NCI-H2029 treated with DMSO at 0.1 percent for 48 hours (cell line): Measurements from ENCODE around the gene PDE8B.

Source experiments
- DNase-seq: peaks from one replicate; lab custom pipeline; 2025; lab: John Stamatoyannopoulos, UW

Gene PDE8B

GRCh38 chr5:77210091-77210963 lies at the start of gene PDE8B:
PDE8B (plus strand) TSS chr5:77210680; CDS start chr5:77210926, 246 bp downstream.
- DNase-seq = no peak

DNA sequence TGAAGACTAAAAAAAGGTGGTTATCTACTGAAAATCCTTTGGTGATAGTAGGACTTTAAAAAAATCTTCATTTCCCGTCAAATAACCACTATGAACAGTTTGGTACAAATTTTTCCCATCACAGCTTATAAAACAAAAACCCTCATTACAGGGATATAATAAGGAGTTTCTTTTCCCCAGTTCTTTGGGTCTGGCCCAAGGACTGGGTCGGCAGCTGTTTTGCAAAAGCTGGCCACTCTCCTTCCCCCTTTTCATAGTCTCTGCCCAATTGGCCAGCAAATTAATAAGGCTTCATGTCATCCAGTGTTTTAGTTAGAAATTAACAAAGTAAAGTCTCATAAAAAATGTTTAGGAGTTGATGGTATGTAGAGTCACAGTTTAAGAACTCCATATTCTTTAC lies 47.0 kb upstream of the PDE8B start:
- no peak for DNase-seq

- no peak for DNase-seq
Measured at GRCh38 chr5:77167063-77167462, 43.4 kb upstream of the PDE8B start.

DNA sequence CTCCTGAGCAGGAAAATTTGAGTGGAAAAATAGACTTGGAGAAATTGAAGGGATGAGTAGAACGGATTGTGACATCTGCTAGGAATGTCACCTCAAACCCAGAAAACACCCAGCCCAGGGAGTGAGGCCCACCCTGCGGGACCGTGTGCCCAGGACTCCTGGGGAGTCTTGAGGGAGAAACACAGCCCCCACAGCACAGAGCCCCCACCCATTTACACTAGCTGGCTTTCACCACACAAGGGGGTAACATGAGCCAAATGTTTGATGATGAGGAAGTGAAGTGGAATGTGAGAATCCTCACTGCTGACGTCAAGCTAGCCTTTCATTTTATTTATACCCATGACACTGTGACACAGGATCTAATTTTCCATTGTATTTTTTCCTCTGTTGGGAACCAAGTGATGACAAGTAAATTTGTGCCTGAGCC lies 42.8 kb upstream of the PDE8B start:
- DNase-seq = peak; percentile 78

DNA sequence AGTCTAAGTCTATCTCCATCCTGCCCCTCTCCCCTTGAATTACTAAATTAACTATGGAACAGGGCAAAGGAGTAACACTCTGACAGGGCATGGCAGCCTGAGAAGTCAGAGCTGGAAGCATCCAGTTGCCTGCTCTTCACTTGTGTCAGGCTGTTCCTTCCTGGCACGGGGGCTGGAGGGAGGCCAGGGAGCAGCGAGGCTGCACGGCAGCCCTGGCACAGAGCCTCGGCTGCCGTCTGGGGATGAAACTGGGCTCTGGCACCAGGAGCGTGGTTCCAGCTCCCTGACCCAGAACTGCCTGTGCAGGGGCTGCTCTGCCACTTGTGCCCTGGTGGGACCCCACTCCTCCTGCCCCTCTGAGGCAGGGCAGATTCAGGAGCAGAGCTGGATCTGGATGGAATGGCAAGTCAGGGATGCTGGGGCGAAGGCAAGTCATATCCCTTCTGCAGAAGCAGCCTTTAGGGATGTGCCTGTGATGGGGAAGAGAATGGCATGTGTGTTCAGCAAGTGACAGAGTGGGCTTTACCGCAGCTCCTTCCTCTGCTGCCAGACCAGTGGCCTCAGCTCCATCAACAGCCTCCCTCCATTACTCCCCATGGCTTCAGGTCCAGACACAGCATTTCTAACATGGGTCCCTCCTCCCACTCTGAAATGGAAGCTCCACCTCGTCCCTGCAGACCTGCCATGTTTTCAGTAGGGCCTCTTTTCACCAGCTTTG lies 42.2 kb upstream of the PDE8B start:
- peak; percentile 78 for DNase-seq

DNA sequence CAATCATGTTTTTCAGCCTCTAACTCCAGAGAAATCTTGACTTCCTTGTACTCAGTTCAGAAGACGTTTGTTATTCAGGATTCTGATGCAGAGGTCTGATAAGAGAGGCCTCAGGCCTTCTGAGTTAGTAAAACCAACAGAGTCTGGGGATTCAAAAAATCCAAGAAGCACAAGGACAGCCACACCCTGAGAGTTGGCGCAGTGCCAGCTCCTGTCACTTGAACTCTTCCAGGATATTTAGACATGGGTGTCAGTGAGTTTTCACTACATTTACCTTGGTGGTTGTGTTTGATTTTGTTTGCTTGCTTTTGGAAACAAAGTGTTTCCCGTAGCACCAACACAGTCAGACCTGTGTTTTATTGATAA lies 41.6 kb upstream of the PDE8B start:
- DNase-seq = peak; percentile 51

GRCh38 chr5:77170196-77170890 lies 40.1 kb upstream of the PDE8B start:
- no peak for DNase-seq

- no peak for DNase-seq
Measured at GRCh38 chr5:77171141-77171910, 39.2 kb upstream of the PDE8B start.

GRCh38 chr5:77172713-77173328 lies 37.7 kb upstream of the PDE8B start:
- DNase-seq = no peak

DNA sequence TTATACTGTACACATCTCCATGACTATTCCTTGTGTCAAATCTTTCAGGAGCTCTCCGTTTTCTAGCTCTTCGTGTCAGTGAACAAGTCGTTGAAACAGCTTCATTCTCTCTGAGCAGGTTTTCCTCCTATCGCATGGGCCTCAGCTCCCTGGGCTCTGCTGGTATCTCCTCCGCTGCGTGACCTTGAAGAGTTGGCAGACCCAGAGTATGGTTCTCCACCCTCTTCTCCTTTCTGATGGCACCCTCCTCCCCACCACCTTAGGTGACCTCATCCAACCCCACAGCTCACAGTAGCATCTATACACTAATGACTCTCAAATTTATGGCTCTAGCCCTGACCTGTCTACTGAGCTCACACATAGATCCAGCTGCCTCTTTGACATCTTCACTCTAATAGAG lies 36.0 kb upstream of the PDE8B start:
- DNase-seq = no peak

DNA sequence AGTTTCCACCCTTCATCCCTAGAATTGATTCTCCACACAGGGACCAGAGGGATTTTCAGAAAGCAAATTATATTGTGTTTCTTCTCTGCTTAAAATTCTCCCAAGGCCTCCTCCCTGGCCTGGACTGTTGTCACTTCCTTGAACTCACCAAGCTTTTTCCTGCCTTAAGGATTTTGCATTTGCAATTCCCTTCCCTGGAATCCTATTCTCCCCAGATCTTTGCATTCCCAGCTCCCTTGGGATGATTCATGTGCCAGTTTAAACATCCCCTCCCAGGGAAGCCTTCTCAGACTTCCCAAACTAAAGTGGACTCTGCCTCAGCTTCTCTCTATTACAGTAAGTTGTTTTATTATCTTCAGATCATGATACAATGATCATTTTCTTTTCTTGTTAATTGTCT lies 35.2 kb upstream of the PDE8B start:
- no peak for DNase-seq

DNA sequence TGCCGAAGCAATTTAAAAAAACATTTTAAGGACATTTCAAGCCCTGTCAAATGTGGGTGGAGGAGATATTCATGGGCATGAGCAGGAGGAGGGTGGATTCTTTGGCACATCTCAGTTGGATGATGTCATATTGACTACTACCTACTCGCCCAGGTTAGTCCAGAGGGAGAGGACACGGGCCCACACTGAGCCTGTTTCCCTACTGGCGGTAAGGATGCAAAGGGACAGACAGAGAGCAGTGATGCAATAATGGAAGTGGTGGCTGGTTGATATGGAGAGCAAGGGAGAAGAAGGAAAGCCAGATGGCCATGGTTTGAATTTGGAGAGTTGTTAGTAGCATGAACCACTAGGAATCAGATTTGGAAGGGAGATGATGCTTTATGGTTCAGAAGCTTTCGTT lies 34.1 kb upstream of the PDE8B start:
- DNase-seq = no peak

DNA sequence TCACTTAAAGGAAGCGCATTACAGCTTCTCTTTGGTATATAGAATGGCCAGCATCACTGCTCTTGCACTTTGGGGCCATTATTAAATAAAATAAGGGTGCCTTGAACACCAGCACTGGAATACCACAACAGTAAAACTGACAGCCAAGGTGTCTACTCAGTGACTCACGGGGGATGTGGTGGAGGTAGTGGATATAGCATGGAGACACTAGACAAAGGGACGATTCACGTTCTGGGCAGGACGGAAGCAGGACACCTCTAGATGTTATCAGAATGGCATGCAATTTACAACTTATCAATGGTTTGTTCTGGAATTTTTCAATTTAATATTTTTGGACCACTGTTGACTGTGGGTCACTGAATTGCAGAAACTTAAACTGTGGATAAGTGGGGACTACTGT lies 32.9 kb upstream of the PDE8B start:
- no peak for DNase-seq

DNA sequence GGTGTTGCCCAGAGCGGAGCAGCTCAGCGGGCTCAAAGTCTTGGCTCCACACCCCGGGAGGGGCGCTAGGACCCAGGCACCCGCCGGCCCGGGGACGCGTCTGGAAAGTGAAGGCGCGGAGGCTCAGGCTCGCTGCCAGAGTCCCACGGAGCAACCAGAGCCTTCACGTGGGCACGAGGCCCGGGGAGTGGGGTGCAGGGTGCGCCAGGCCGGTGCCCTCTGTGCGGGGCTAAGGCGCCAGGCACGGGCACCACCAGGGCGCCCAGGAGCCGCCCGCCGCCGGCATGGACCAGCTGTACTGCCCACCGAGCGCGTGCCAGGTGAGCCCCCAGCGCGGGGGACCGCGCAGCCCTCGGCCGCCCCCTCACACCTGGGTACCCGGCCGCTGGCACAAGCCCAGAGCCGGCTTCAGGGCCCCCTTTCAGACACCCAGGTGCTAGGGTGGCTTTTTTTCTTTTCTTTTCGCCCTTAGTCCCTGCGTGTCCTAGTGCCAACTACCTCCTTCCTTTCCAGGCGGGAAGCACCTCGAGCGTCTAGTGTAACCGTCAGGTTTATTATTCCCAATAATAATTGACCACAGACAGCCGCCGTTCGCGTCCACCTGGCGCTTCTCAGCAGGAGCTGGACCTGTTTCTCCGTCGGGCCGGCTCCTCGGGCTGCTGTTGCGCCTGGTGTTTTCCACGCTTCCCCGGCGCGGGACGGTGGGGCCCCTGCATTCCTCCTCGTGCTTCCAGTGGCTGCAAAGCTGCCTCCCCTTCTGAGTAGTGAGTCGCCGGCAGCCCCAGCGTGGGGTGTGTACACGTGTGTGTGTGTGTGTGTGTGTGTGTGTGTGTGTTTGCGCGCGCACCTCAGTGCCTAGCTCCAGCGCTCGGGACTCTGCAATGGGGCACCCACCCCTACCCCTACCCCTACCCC lies 30.1 kb upstream of the PDE8B start:
- no peak for DNase-seq

- no peak for DNase-seq
Measured at GRCh38 chr5:77181173-77181572, 29.3 kb upstream of the PDE8B start.

DNA sequence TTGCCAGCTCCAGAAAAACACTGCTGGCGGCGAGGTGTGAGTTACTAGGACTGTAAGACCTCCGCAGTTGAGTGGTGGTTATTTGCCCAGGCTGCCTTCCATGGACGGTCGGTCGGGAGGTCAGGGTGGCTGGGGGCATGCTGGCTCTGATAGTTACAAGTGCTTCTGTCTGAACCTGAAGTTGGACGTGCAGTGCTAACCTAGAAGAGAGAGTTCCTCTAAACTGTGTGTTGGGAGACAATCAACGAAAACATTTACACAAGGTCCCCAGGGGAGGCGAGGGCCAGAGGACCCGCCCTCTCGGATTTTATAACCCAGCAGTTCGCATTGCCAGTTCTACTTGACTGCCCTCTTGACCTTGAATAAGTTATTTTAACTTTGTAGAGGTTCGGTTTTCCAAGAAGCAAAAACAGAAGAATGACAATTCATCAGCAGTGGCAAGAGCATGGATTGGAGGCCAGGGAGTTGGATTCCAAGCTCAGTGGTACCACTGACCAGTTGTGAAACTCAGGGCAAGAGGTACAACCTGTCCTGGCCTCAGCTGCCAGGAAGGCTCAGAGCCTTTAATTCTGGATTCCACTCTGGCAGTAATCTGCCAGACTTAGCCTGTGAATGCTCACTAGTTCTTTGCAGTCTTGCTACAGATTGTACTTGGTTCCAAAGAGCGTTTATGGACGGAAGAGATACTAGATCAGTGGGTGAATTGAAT lies 28.7 kb upstream of the PDE8B start:
- DNase-seq = no peak

DNA sequence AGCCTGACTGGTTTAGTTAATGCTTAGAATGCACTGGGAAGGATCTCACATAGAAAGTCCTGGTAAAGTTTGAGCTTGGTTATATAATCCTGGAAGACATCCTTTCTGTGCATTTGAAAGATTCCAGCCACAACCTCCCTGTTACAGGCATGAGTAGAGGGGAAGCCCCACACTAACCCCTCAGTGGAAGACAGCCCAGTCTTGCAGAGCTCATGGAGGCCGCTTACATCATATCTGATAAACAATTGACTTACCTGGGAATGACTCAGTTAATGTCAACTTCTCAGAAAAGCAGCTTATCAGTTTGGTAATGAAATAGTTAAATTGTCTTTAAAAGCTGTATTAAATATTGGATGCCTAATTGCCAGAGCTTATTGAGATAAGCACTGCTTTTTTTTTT lies 28.1 kb upstream of the PDE8B start:
- DNase-seq = no peak

DNA sequence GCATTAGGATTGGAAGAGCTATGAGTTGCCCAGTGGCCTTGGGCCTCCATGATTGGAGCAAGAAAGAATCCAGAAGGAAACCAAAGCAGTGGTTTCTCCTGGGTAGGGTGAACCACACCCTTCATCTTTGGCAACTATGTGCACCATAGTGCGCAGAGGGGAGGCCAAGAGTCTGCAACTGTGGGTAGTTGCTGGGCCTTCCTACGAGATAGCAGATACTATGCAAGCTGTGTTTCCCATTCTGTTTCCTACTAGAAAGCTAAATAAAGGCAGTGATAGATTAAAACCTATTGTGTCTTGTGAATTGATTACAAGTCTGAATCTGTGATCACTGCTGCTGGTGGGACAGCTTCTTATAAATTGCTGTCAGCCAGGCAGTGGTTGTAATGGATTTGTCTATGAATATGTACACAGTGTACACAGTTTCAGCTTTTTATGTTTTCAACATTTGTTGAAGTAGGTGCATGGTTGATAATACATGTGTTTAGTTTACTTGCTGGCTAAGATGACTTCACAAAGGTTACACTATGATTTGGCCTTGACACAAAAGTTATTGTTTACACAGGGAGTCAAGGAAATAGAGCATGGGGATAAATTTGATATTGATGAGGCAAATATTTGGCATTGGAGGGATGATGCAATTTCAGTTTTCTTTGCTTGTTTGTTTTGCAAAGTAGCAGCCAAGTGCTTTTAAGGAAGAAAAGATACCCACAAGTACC lies 23.7 kb upstream of the PDE8B start:
- DNase-seq = peak; percentile 33

GRCh38 chr5:77189421-77189820 lies 21.1 kb upstream of the PDE8B start:
- DNase-seq = no peak
